ENCODE results near the gene SDCBP2.

DNA sequence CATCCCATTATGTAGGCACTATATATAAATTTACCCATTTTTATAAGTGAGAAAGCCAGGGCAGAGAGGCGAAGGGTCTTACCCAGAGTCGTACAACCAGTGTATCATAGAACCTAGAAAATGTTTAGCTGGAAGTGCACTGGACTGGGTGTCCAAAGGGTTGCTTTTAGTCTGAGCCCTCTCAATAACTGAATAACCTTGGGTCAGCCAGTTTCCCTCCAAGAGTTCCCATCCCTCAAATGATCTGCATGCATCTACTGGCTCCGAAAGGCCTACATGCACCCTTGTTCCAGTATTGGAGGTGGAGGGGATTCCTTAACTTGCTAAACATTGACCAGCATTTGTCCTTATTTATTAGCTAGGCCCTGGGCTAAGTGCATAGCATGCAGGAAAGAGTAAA is 59.1 kb downstream of the SDCBP2 start:
- no peak for TF ChIP-seq POLR2AphosphoS5 (IDR thresholded peaks at IDR 0.05; ENCODE audit: low read depth, low read length)
- no peak for TF ChIP-seq TAF1 (IDR thresholded peaks at IDR 0.05; ENCODE audit: borderline replicate concordance, insufficient read depth, low read length)
- TF ChIP-seq, protein P1, sequence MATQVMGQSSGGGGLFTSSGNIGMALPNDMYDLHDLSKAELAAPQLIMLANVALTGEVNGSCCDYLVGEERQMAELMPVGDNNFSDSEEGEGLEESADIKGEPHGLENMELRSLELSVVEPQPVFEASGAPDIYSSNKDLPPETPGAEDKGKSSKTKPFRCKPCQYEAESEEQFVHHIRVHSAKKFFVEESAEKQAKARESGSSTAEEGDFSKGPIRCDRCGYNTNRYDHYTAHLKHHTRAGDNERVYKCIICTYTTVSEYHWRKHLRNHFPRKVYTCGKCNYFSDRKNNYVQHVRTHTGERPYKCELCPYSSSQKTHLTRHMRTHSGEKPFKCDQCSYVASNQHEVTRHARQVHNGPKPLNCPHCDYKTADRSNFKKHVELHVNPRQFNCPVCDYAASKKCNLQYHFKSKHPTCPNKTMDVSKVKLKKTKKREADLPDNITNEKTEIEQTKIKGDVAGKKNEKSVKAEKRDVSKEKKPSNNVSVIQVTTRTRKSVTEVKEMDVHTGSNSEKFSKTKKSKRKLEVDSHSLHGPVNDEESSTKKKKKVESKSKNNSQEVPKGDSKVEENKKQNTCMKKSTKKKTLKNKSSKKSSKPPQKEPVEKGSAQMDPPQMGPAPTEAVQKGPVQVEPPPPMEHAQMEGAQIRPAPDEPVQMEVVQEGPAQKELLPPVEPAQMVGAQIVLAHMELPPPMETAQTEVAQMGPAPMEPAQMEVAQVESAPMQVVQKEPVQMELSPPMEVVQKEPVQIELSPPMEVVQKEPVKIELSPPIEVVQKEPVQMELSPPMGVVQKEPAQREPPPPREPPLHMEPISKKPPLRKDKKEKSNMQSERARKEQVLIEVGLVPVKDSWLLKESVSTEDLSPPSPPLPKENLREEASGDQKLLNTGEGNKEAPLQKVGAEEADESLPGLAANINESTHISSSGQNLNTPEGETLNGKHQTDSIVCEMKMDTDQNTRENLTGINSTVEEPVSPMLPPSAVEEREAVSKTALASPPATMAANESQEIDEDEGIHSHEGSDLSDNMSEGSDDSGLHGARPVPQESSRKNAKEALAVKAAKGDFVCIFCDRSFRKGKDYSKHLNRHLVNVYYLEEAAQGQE (IDR thresholded peaks at IDR 0.05; ENCODE audit: insufficient read depth in 1 of 2, low read depth in 2 of 2, low read length in 2 of 2) = no peak
